Astrocyte of the hippocampus (primary cell): ENCODE results near the gene ARHGAP26.
A peak's percentile ranks its signal among the peaks of the same experiment; 100 is the strongest.

Source experiments
- DNase-seq: peaks from one replicate; pipeline ENCODE4 v3.0.0; 2011; ENCODE audit warnings: low read depth, low spot score

The ARHGAP26 gene

GRCh38 chr5:142872217-142872616, 102.0 kb downstream of the ARHGAP26 start:
- DNase-seq, result no peak

DNA sequence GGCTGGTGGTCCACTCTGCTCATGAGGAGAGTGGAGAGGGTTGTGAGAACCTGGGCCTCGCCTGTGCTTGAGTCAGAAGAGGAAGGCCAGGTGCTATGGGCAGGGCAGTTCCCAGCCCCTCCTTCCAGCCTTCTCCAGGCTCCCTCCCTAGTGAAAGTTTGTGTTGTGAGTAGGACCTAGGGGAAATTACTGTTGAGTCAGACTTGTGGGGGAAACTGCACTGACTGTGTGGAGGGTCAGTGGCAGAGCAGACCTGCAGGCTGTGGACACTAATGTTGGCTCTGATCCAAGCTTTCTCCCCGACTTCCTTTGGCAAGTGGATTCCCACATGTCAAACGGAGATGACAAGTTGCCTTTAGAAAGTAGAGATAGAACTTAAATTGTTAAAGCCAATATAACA, 102.6 kb downstream of the ARHGAP26 start:
- no peak for DNase-seq

DNA sequence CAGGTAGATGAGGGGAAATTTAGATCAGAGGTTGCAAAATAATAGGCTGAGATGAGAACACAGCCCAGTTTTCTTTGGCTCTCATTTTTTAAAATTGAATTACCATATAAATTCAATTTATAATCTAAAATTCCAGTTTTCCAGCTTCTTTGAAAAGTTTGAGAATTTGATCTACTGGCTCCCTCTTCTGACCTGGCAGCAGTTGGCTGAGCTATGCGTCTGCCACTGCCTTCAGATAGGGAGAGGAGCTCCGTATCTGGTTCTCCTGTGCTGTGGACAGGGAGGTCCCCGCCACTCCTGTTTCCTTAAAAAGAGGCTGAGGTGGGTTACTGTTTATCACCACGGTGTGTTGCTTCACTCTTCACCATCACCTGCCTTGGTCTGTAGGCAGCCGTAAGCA, 103.7 kb downstream of the ARHGAP26 start:
- no peak for DNase-seq

- DNase-seq, result peak; percentile 41
These were observed 104.4 kb downstream of the ARHGAP26 start for GRCh38 chr5:142874540-142874939.

DNA sequence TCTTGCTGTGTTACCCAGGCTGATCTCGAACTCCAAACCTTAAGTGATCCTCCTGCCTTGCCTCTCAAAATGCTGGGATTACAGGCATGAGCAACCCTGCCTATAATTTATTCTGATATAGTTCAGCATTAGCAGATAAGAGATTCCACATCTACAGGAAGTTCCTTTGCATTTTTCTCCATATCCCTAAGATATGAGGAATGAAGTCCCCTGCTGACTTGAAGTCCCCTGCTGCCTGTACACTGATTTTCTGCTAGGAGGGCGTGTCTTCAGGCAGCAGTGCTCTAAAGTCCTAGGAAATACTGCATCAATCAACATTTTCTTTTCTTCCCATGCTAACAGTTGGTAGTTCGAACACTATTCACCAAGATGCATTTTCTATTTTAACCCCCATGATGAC, 105.8 kb downstream of the ARHGAP26 start:
- no peak for DNase-seq

- no peak for DNase-seq
These were observed 106.6 kb downstream of the ARHGAP26 start for GRCh38 chr5:142876817-142877216.

GRCh38 chr5:142878111-142878510, 107.9 kb downstream of the ARHGAP26 start:
- DNase-seq, result no peak

DNA sequence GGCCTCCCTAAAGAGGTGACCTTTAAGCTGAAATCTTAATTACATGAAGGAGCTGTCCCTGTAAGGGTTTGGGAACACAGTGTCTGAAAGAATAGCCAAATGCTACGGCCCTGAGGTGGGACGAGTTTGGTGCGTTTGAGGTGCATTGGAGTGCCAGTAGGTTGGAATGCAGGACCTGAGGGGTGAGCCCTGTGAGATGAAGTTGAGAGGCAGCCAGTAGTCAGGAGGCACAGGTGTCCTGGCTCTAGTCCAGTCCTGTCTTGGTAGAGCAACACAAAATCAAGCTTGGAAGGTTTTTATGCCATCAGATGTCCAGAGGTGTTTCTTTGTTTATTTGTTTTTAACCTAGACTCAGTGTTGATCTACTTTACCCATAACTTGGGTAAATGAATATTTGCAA, 108.5 kb downstream of the ARHGAP26 start:
- DNase-seq, result no peak

GRCh38 chr5:142881076-142881783, 111.1 kb downstream of the ARHGAP26 start:
- peak; percentile 51 for DNase-seq

GRCh38 chr5:142881784-142882126, 111.6 kb downstream of the ARHGAP26 start:
- peak; percentile 29 for DNase-seq

DNA sequence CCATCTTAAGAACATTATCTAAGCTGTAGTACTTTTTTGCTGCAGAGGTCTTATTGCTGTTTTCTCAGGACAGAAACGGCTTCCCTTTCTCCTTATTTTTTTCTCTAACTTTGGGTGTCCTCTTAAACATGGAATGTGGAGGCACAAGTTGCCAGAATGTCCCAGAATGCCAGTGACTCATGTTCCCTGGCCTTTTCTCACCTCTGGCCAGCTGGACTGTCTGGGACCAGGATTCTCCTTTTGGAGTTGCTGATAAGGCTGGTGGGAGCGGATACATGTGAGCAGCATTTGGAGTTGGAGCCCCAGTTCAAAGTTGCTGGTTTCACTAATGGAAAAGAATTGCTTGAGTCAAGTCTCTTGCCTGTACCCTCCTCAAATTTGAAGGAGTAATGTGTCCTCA, 112.8 kb downstream of the ARHGAP26 start:
- DNase-seq, result peak; percentile 36

DNA sequence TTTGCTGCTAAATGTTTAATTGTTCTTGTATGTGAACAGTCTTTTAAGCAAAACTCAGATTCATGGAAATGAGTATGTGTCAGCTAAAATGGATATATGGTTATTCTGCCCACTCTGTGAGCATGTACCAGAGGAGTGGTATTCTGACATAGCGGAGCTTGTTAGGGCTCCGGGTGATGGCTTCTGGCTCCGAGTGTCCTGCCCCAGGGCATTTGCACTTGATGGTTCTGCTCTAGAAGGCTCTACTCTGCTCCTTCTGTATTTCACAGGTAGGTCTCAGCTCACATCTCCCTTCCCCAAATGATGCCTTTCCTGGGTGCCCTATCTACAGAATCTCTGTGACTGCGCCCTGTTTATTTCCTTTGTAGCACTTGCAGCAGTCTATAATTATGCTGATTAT, 113.3 kb downstream of the ARHGAP26 start:
- no peak for DNase-seq

DNA sequence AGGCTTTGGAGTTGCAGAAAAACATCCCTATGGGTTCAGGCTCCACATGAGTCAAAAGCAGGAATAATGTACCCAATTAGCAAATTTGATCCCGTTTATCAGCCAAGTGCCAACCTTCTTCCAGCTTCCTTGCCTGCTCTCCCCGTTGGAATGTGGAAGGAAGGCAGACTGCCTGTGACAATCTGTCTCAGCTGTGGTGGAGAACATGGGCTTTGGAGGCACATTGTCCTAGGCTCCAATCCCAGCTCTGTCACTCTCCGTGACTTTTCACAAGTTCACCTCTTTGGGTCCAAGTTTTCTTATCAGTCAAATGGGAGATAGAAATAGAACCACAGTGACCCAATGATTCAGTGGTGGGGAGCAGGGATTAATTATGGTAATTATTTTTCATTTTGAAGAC, 113.9 kb downstream of the ARHGAP26 start:
- no peak for DNase-seq

DNA sequence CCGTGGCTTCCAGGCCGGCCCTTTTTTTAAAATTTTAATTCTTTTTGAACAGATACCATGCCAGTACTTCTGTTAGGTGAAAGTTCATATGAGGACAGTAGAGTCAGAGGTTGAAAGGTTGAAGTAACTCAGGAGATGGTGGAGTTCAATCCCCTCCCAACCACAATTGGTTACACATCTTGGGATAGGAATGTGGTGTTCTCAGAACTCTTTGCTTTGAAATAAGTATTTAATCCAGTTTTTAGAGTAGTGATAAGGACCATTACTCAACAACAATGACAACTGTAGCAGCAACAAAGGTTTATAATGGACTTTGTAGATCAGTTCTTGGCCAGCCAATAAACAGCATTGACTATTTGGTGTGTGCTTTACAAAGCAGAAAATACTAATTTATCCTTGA, 116.0 kb downstream of the ARHGAP26 start:
- no peak for DNase-seq

GRCh38 chr5:142886956-142887355, 116.8 kb downstream of the ARHGAP26 start:
- no peak for DNase-seq

DNA sequence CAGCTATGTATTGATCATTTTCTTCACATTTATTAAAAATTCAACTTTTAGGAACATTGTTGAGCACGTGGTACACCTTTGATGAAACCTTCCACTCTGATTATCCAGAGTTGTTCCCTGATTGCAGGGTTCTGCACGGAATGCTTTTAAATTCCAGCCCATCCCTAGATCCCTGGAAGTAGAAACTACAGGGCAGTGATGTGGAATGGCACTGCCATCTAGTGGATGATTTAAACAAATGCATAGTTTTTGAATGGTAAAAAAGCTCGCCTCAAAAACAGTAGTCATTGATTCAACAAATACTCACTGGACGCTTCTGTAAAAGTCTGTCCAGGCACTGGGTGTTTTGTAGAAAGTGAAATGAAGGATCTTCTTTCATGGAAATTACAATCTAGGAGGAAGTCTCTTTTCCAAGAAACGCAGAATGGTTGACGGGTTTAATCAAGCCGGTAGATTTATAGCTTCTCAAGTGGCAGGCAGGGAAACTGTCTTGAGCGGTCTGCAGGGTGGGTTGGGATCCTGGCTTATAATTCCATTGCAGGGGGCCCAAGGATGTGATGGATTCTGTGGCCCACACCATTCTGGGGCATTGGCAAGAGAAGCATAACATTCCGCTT, 118.4 kb downstream of the ARHGAP26 start:
- peak; percentile 70 for DNase-seq

DNA sequence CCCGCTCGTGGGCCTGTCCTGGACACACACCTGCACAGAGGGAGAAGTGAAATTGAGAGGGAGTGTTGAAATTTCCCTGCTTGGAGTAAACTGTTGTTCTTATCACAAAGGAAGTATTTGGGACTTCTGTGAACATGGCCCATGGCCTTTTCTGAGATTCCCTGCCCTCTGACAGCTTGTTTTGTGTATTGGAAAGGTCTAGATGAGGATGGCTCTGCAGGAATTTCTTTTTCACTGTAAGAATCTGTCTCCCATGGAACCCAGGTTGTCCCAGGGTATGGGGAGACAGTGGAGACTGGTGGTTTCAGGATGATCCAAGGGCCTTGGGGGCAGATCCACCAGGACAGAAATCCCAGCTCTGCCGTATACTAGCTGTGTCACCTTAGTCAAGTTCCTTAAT, 121.8 kb downstream of the ARHGAP26 start:
- DNase-seq, result no peak

DNA sequence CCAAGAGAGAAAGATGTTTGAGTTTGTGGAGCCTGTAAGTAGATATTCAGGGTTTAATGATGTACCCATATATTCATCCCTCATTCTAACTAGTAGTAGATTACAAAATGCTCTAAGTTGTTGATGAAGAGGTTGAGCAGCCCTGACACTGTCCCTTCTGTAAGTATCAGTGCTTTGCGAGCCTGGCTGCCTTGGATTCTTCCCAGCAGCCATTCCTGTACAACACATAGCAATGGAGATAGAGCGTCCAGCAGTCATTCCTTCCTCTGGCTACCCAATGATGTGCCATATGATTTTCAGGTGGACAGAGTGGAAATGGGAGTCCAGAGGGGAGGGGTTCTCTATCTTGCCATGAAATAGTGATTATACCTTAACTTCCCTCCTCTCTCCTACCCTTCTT, 124.1 kb downstream of the ARHGAP26 start:
- DNase-seq, result no peak

GRCh38 chr5:142894749-142895148, 124.6 kb downstream of the ARHGAP26 start:
- DNase-seq, result peak; percentile 82

DNA sequence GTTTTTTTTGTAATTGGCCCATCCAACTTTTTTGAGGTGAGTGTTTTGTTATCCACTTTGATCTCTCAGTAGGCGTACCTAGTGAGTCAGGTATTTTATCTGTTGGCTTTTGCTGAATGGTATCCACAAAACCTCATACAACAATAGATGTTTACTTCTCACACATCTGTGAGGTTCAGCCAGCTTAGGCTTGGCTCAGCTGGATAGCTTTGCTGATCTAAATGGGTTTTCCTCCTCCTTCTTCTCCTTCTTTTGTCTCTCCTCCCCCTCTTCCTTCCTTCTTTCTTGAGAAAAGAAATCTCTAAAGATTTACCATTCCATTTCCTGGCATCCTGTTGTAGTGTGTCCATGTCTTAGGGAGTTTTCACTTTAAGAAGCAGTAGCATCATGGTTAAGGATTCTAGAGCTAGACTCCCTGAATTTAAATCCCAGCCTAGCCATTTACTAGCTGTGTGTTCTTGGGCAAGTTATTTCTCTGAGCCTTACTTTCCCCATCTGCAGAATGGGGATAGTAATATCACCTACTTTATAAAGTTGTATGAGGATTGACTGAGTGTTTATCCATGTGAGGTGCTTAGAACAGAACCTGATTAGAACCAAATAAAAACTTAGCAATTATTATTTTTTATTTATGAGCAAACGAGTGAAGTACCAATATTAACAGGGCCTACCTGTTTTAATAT, 126.3 kb downstream of the ARHGAP26 start:
- peak; percentile 28 for DNase-seq

- no peak for DNase-seq
These were observed 127.2 kb downstream of the ARHGAP26 start for GRCh38 chr5:142897328-142897727.

- DNase-seq, result peak; percentile 88
These were observed 130.8 kb downstream of the ARHGAP26 start for GRCh38 chr5:142900927-142901326.
